SK-N-SH (cell line): ENCODE results near the gene GLYR1. TPM values are rescaled to one million over a fixed set of nuclear protein-coding genes. Genes with fewer than 3 reads are reported as not detected.

ENCODE experiments used
- CTCF ChIA-PET: fragments of 300-600, 350-600 bp; formaldehyde crosslinking; extraction: SDS; loops from one replicate; lab custom pipeline; 2021; lab: Yijun Ruan, JAX
- POLR2A ChIA-PET: fragments of 350-600 bp; sonication (Branson Sonifier 250); formaldehyde crosslinking; extraction: SDS; loops from one replicate; lab custom pipeline; 2020; ENCODE audit warnings: antibody characterized with exemption, inconsistent platforms; lab: Yijun Ruan, JAX
- DNase-seq: peaks from one replicate; pipeline ENCODE4 v3.0.0; 2012
- H2AFZ ChIP-seq: fragments of 200-600 bp; sonication (generic); 2 replicates; pipeline ENCODE4 v1.8.1; 2016; ENCODE audit warnings: antibody characterized with exemption, mild to moderate bottlenecking, low read depth
- H3F3A ChIP-seq: fragments of 200-600 bp; sonication (generic); replicated peaks from 2 replicates; pipeline ENCODE3; 2016; ENCODE audit warnings: antibody characterized with exemption, mild to moderate bottlenecking; ENCODE audit not compliant: insufficient read depth
- H3K27ac ChIP-seq, 2 experiments: fragments of 200-500 bp in 1 of 2; fragments of 200-600 bp in 1 of 2; sonication (Bioruptor generic) in 1 of 2; sonication (generic), shearing (Covaris generic) in 1 of 2; 2 replicates each; pipeline versions ENCODE4 v1.5.1 to v1.6.1; 2014 to 2016; ENCODE audit warnings: low read depth in 2 of 2, inconsistent platforms in 1 of 2, low read length in 1 of 2, mild to moderate bottlenecking in 1 of 2, mixed read lengths in 1 of 2
- H3K27me3 ChIP-seq: fragments of 200-600 bp; sonication (generic), shearing (Covaris generic); 2 replicates; pipeline ENCODE4 v1.6.1; 2016; ENCODE audit warnings: mixed run types; ENCODE audit not compliant: insufficient read depth
- H3K36me3 ChIP-seq, 2 experiments: fragments of 200-500 bp in 1 of 2; fragments of 200-600 bp in 1 of 2; sonication (Bioruptor generic) in 1 of 2; sonication (generic) in 1 of 2; replicated peaks in 1 of 2; 2 replicates each; pipeline versions ENCODE3 to v1.5.1; 2014 to 2016; ENCODE audit warnings: low read length in 1 of 2, mild to moderate bottlenecking in 1 of 2; ENCODE audit not compliant: insufficient read depth in 2 of 2, control insufficient read depth in 1 of 2
- H3K4me1 ChIP-seq, 2 experiments: fragments of 200-500 bp in 1 of 2; fragments of 200-600 bp in 1 of 2; sonication (Bioruptor generic) in 1 of 2; sonication (generic), shearing (Covaris generic) in 1 of 2; 2 replicates each; pipeline versions ENCODE4 v1.5.1 to v1.6.1; 2014 to 2016; ENCODE audit warnings: low read depth in 1 of 2, low read length in 1 of 2, mixed run types in 1 of 2; ENCODE audit not compliant: insufficient read depth in 2 of 2, control insufficient read depth in 1 of 2
- H3K4me2 ChIP-seq: fragments of 200-600 bp; sonication (generic), shearing (Covaris generic); 2 replicates; pipeline ENCODE4 v1.6.1; 2017; ENCODE audit warnings: mixed run types
- H3K4me3 ChIP-seq, 2 experiments: fragments of 200-500 bp in 1 of 2; fragments of 200-600 bp in 1 of 2; sonication (Bioruptor generic) in 1 of 2; sonication (generic), shearing (Covaris generic) in 1 of 2; 2 replicates each; pipeline versions ENCODE4 v1.5.1 to v1.8.1; 2014 to 2016; ENCODE audit warnings: low read depth in 2 of 2, inconsistent platforms in 1 of 2, low read length in 1 of 2, mild to moderate bottlenecking in 1 of 2, mixed read lengths in 1 of 2, moderate library complexity in 1 of 2
- H3K79me2 ChIP-seq: fragments of 200-600 bp; sonication (generic); 2 replicates; pipeline ENCODE4 v1.8.1; 2017; ENCODE audit warnings: mild to moderate bottlenecking; ENCODE audit not compliant: insufficient read depth
- H3K9ac ChIP-seq: fragments of 200-600 bp; sonication (generic); 2 replicates; pipeline ENCODE4 v1.6.1; 2017; ENCODE audit warnings: mixed run types
- H3K9me2 ChIP-seq: fragments of 200-600 bp; sonication (generic); 2 replicates; pipeline ENCODE4 v1.6.1; 2017; ENCODE audit warnings: mixed run types
- H3K9me3 ChIP-seq: fragments of 200-600 bp; sonication (generic); 2 replicates; pipeline ENCODE4 v1.6.1; 2017; ENCODE audit warnings: mixed run types, mild to moderate bottlenecking, moderate library complexity
- H4K20me1 ChIP-seq: fragments of 200-600 bp; sonication (generic); 2 replicates; pipeline ENCODE4 v1.6.1; 2017; ENCODE audit warnings: mild to moderate bottlenecking, mixed run types; ENCODE audit not compliant: insufficient read depth
- CHD2 ChIP-seq: fragments of 150-350 bp; IDR thresholded peaks from 2 replicates; pipeline ENCODE4 v1.6.1; 2018; ENCODE audit warnings: low read length; ENCODE audit not compliant: partially characterized antibody
- EZH2phosphoT487 ChIP-seq: fragments of 200-600 bp; sonication (generic); IDR thresholded peaks from 2 replicates; pipeline ENCODE4 v1.6.1; 2017; ENCODE audit warnings: low read depth, mixed run types, mild to moderate bottlenecking, antibody characterized with exemption, moderate library complexity, borderline replicate concordance
- FOXJ3 ChIP-seq: sonication (generic); formaldehyde crosslinking; IDR thresholded peaks from 2 replicates; pipeline ENCODE4 v1.5.1; 2020; ENCODE audit warnings: mild to moderate bottlenecking, missing genetic modification reagents
- GATA2 ChIP-seq: sonication (generic); formaldehyde crosslinking; IDR thresholded peaks from 2 replicates; pipeline ENCODE4 v1.5.0; 2020; ENCODE audit warnings: mild to moderate bottlenecking, missing genetic modification reagents
- MAX ChIP-seq: IDR thresholded peaks from 2 replicates; pipeline ENCODE4 v1.4.0; 2012; ENCODE audit warnings: low read depth
- MEF2A ChIP-seq: IDR thresholded peaks from 2 replicates; pipeline ENCODE4 v1.4.0; 2012; ENCODE audit warnings: low read depth, borderline replicate concordance
- MXI1 ChIP-seq: IDR thresholded peaks from 2 replicates; pipeline ENCODE4 v1.6.1; 2012; ENCODE audit warnings: mild to moderate bottlenecking, low read depth, low read length, improper control_type of control experiment
- NFIC ChIP-seq: IDR thresholded peaks from 2 replicates; pipeline ENCODE4 v1.4.0; 2012; ENCODE audit warnings: borderline replicate concordance
- RFX5 ChIP-seq: IDR thresholded peaks from 2 replicates; pipeline ENCODE4 v1.6.1; 2012; ENCODE audit warnings: mild to moderate bottlenecking, improper control_type of control experiment, low read length
- SIN3A ChIP-seq: IDR thresholded peaks from 2 replicates; pipeline ENCODE4 v1.6.1; 2012; ENCODE audit warnings: low read depth, mild to moderate bottlenecking, low read length, moderate library complexity, borderline replicate concordance
- TAF1 ChIP-seq: IDR thresholded peaks from 2 replicates; pipeline ENCODE4 v1.6.1; 2012; ENCODE audit warnings: low read depth, mild to moderate bottlenecking, low read length, moderate library complexity, borderline replicate concordance
- TCF12 ChIP-seq: IDR thresholded peaks from 2 replicates; pipeline ENCODE4 v1.4.0; 2012
- YY1 ChIP-seq: IDR thresholded peaks from 2 replicates; pipeline ENCODE4 v1.4.0; 2012; ENCODE audit warnings: low read depth, mild to moderate bottlenecking
- WGBS: methylation state at CpG from one replicate; pipeline ENCODE4 v1.1.6; 2017; ENCODE audit warnings: low lambda C conversion rate; 5-methylcytosine and 5-hydroxymethylcytosine counted together
- polyA plus RNA-seq, 3 experiments: library from polyadenylated mRNA; depleted of rRNA; stranded (reverse); fragments of >200 nt; gene quantifications; 2 replicates each; pipeline ENCODE4 v1.2.3, GENCODE V29; 2012
- TF ChIP-seq, protein P1 (sequence below): IDR thresholded peaks from 2 replicates; pipeline ENCODE4 v1.4.0; 2012; ENCODE audit warnings: low read depth, borderline replicate concordance
- TF ChIP-seq, protein P2 (sequence below): fragments of 150-350 bp; IDR thresholded peaks from 2 replicates; pipeline ENCODE4 v1.6.1; 2017; ENCODE audit warnings: antibody characterized with exemption, low read length, low read depth, borderline replicate concordance

The GLYR1 gene
- polyA plus RNA-seq, 1 of the 3 experiments (the other 2 are of a cell fraction) = 40.1 TPM

DNA sequence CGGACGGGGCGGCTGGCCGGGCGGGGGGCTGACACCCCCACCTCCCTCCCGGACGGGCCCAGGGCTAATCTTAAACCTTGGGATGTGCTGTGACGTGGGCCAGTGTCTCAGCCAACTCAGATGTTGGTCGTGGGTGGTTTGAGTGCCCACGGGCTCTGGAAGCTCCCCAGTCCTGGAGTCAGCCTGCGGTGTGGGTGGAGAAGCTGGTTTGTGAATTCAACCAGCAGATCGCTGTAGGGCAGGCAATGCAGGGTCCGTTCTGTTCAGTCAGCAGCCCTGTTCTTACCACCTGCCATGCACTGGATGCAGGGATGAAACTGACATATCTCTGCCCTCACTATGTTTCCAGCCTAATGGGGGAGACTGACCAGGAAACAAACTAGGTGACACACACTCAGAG lies 72.1 kb downstream of the GLYR1 start:
- H3K9ac ChIP-seq = no peak overlapping the region
- H3K79me2 ChIP-seq = no peaks in the 10 kb centered on the region
- H3F3A ChIP-seq = no peaks in the 10 kb centered on the region
- CTCF ChIA-PET = no interaction called here
- no peaks in the 10 kb centered on the region for H3K27me3 ChIP-seq
- H3K4me3 ChIP-seq = no peak overlapping the region
- no peak overlapping the region; a peak in 1 of 4 replicates for H3K27ac ChIP-seq
- no peak overlapping the region for H3K4me2 ChIP-seq
- no peak overlapping the region for H2AFZ ChIP-seq
- POLR2A ChIA-PET = no interaction called here
- no peaks in the 10 kb centered on the region for H4K20me1 ChIP-seq
- no peak for DNase-seq
- no peaks in the 10 kb centered on the region for H3K9me2 ChIP-seq
- 60% methylated on average over 1 of the region's 13 CpGs for WGBS
- no peak for TF ChIP-seq NFIC
- TF ChIP-seq, protein P1, sequence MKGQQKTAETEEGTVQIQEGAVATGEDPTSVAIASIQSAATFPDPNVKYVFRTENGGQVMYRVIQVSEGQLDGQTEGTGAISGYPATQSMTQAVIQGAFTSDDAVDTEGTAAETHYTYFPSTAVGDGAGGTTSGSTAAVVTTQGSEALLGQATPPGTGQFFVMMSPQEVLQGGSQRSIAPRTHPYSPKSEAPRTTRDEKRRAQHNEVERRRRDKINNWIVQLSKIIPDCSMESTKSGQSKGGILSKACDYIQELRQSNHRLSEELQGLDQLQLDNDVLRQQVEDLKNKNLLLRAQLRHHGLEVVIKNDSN = no peak
- TF ChIP-seq FOXJ3 (CRISPR knock-in tag) = no peak
- TF ChIP-seq YY1 = no peak
- TF ChIP-seq MEF2A = no peak
- TF ChIP-seq GATA2 (CRISPR knock-in tag) = no peak
- TF ChIP-seq EZH2phosphoT487 = no peak
- TF ChIP-seq RFX5 = no peak
- TF ChIP-seq, protein P2, sequence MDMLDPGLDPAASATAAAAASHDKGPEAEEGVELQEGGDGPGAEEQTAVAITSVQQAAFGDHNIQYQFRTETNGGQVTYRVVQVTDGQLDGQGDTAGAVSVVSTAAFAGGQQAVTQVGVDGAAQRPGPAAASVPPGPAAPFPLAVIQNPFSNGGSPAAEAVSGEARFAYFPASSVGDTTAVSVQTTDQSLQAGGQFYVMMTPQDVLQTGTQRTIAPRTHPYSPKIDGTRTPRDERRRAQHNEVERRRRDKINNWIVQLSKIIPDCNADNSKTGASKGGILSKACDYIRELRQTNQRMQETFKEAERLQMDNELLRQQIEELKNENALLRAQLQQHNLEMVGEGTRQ = no peak
- TF ChIP-seq CHD2 = no peak
- no peak for TF ChIP-seq MXI1
- no peak for TF ChIP-seq TAF1
- no peak for TF ChIP-seq SIN3A
- no peak for TF ChIP-seq MAX
- TF ChIP-seq, all 33 proteins: peak for 0
- peaks cover 0 to 8% of the 10 kb centered on the region in 2 experiments; a peak in 1 of 4 replicates for H3K4me1 ChIP-seq
- H3K36me3 ChIP-seq = no peaks in the 10 kb centered on the region
- H3K9me3 ChIP-seq = no peaks in the 10 kb centered on the region

DNA sequence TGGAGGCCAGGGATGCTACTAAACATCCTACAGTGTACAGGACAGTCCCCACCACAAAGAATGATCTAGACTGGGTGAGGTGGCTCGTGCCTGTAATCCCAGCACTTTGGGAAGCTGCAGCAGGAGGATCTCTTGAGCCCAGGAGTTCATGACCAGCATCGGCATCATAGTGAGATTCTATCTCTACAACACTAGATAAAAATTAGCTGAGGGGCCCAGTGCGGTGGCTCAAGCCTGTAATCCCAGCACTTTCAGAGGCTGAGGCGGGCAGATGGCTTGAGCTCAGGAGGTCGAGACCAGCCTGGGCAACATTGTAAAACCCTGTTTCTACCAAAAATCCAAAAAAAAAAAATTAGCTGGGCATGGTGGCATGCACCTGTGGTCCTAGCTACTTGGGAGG lies 74.7 kb downstream of the GLYR1 start:
- Histone ChIP-seq H3K4me2 (no peak overlapping the region), H4K20me1 (no peaks in the 10 kb centered on the region), H3F3A (peaks cover 6% of the 10 kb centered on the region), H3K9me3 (no peaks in the 10 kb centered on the region), H3K4me3 (no peak overlapping the region), H3K27me3 (no peaks in the 10 kb centered on the region), H3K4me1 (peaks cover 0 to 16% of the 10 kb centered on the region in 2 experiments; a peak in 1 of 4 replicates), H3K9me2 (no peaks in the 10 kb centered on the region), H3K36me3 (no peaks in the 10 kb centered on the region), H3K79me2 (no peaks in the 10 kb centered on the region), H3K27ac (peak overlapping the region in 1 of 2 experiments; percentile 52; a peak in 2 of 4 replicates)
- CTCF ChIA-PET = interaction anchor here (1.2 kb wide), 1 partner anchor 10 kb away, joined by 3 read pairs; no protein-coding TSS in a partner anchor
- no peak for DNase-seq
- WGBS = 61% methylated on average over 5 of the region's 5 CpGs
- POLR2A ChIA-PET = interaction anchor here (0.7 kb wide), 1 partner anchor 31 kb away, joined by 3 read pairs; no protein-coding TSS in a partner anchor
- TF ChIP-seq TCF12 = no peak
- TF ChIP-seq, all 33 proteins: peak for 0
- H2AFZ ChIP-seq = no peak overlapping the region
- no peak overlapping the region for H3K9ac ChIP-seq
